Left ventricle myocardium inferior (tissue), 1 donor: ENCODE results near the gene SMIM20. TPM values are rescaled to one million over a fixed set of nuclear protein-coding genes. Genes with fewer than 3 reads are reported as not detected.

Experiments used
- DNase-seq: peaks from one replicate; pipeline ENCODE4 v3.0.0-alpha.2; 2020
- H3K27ac ChIP-seq: fragments of 200-600 bp; replicated peaks from 2 replicates; pipeline ENCODE4 v1.8.0; 2021
- H3K27me3 ChIP-seq: fragments of 200-600 bp; 2 replicates; pipeline ENCODE4 v1.8.0; 2021; ENCODE audit warnings: low read depth
- H3K36me3 ChIP-seq: fragments of 200-600 bp; 2 replicates; pipeline ENCODE4 v1.8.0; 2021
- H3K4me1 ChIP-seq: fragments of 200-600 bp; 2 replicates; pipeline ENCODE4 v1.8.0; 2021
- H3K4me3 ChIP-seq: fragments of 200-600 bp; 2 replicates; pipeline ENCODE4 v1.8.0; 2021; ENCODE audit warnings: mild to moderate bottlenecking, moderate library complexity
- H3K9me3 ChIP-seq: fragments of 200-600 bp; replicated peaks from 2 replicates; pipeline ENCODE4 v1.8.0; 2021
- CTCF ChIP-seq: fragments of 200-600 bp; IDR thresholded peaks from 2 replicates; pipeline ENCODE4 v1.8.0; 2021; ENCODE audit warnings: antibody characterized with exemption, mild to moderate bottlenecking, borderline replicate concordance
- intact Hi-C: fragments of 100-400 bp; cut with micrococcal nuclease; formaldehyde crosslinking; loops from one replicate; pipeline ENCODE4 v1.11.0; 2022
- total RNA-seq: library from RNA; stranded (reverse); fragmentation: NEBNext Ultra II Directional; extraction: Animal tissue kit (Norgen Biotek cat#: 25700); gene quantifications from one replicate; pipeline ENCODE4 v1.2.1, GENCODE V29; 2021
- donor health status: DM: no; HTN: yes; CAD: no; lungs with severe emphysema.

Gene SMIM20
- total RNA-seq, 1 donor from 2014 or later, result 45.4 TPM

DNA sequence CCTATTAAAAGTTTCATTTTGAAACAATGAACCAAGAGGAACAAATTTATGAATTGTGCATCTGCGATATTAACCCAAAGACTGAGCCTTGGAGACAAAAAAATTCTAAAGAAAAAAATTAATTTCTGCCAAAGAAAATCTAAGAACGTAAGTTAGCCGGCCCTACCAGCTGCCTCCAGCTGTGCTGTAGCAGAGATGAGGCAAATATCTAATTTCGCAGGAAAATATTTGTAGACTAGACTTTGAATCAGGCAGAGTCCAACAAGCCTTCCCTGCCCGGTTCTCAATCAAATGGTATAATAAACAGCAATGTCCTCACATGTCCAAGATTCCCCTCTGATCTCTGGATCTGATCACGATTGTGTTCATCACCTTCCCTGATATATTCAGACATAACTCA, 21.2 kb upstream of the SMIM20 start:
- H3K27me3 ChIP-seq, result no peaks in the 10 kb centered on the region
- TF ChIP-seq CTCF, result no peak
- intact Hi-C loops, result no loop called here
- H3K36me3 ChIP-seq, result no peaks in the 10 kb centered on the region
- H3K4me3 ChIP-seq, result no peak overlapping the region
- H3K4me1 ChIP-seq, result peaks cover 3% of the 10 kb centered on the region
- no peaks in the 10 kb centered on the region for H3K9me3 ChIP-seq
- DNase-seq, result peak; percentile 59
- peak overlapping the region; percentile 32 for H3K27ac ChIP-seq

DNA sequence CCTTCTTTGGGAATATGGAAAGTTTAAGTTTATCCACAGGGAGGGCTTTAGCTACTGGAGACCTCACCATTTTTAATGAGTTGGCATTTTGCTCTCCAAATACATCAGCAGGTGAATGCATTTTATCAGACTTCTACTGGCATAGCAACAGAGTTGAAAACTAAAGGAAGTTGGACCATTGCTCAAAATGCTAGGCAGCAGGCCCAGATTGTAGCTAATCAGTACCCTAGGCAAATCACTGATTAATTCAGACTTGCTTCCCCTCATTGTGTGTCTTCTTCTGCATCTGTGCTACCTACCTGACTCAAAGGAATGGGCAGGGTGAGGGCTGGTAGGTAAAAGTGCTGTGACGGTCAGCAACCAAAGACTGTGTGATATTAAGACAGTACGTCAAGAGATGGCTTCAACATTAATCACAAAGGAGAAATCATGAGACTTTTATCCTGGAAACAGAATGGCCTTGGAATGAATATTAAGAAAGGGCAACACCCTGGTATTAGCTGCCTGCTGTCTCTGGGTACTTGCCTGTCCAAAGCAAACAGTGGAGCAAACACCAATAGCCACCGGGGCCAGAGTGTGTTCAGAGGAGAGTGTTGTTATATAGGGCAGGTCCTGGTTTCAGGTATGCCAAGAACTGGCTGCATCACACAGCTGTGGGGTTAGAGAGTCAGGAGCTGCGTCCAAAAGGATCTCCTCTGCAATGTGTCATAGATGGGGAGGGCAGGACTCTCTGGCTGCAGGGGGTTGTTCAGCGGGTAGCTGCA, 17.1 kb upstream of the SMIM20 start:
- Histone ChIP-seq H3K9me3 (no peaks in the 10 kb centered on the region), H3K36me3 (no peaks in the 10 kb centered on the region), H3K4me1 (peaks cover 8% of the 10 kb centered on the region), H3K4me3 (no peak overlapping the region), H3K27me3 (no peaks in the 10 kb centered on the region), H3K27ac (no peak overlapping the region)
- intact Hi-C loops, result no loop called here
- no peak for DNase-seq
- TF ChIP-seq CTCF, result no peak

DNA sequence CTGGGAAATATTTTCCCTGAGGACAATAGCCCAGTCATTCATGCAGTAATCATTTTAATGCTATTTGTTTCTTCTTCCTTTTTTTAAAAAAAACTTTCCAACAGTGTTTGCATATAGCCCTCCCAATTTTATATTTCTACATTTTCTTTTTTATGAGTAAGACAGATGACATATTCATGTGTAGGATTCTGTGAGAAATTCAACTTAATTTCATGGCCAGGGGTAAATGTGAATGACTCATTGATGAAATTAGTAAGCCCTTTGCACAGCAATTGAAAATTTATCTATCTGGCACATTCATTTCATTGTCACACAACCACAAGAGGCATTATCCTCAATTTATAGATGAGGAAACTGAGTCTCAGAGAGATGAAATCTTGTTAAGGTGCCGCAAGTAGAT, 13.7 kb upstream of the SMIM20 start:
- Histone ChIP-seq H3K4me1 (peaks cover 8% of the 10 kb centered on the region), H3K4me3 (no peak overlapping the region), H3K27ac (no peak overlapping the region), H3K27me3 (no peaks in the 10 kb centered on the region), H3K9me3 (no peaks in the 10 kb centered on the region), H3K36me3 (no peaks in the 10 kb centered on the region)
- DNase-seq, result no peak
- TF ChIP-seq CTCF, result no peak
- intact Hi-C loops, result no loop called here

GRCh38 chr4:25901030-25901430, 13.0 kb upstream of the SMIM20 start:
- intact Hi-C loops, result no loop called here
- DNase-seq, result peak; percentile 26
- peak overlapping the region; percentile 32 for H3K4me3 ChIP-seq

DNA sequence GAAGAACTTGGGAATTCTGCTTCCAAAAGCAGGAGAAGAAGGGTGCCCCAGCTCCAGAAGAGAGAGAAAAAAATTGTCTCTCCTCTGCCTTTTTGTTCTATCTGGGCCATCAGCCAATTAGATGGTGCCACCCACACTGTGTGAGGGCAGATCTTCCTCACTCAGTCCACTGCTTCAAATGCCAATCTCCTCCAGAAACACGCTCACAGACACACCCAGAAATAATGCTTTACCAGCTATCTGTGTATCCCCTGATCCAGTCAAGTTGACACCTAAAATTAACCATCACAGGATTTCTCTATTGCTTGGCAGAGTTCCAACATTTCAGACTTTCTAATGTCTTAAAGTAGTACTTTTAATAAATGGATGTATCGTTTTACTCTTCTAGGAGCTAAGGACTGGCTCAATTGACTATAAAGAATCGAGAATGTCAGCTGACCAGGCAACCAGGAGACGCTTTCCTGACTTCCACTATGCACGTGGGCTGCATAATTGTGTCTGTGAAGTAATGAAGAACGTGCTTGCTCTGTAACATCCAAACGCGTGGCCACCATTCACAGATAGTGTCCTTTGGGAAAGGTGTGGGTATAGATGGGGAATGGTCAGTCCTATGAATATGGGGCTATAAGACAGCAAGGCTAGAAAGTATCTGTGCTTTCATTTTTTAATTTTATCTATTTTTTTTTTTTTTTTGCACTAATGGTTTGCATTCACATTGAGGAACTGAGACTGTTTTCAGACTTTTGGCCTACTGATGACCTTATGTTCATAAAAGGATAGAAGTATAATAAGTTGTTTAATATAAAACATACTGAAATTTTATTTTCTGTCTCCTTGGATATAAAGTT, 9.9 kb upstream of the SMIM20 start:
- Histone ChIP-seq H3K27ac (no peak overlapping the region), H3K4me1 (peaks cover 8% of the 10 kb centered on the region), H3K36me3 (no peaks in the 10 kb centered on the region), H3K27me3 (no peaks in the 10 kb centered on the region), H3K9me3 (no peaks in the 10 kb centered on the region), H3K4me3 (no peak overlapping the region)
- DNase-seq, result no peak
- intact Hi-C loops, result no loop called here
- TF ChIP-seq CTCF, result no peak

More at GRCh38 chr4:25901030-25901430, 13.0 kb upstream of the SMIM20 start:
- no peaks in the 10 kb centered on the region for H3K36me3 ChIP-seq
- H3K9me3 ChIP-seq, result no peaks in the 10 kb centered on the region
- H3K27ac ChIP-seq, result no peak overlapping the region
- H3K27me3 ChIP-seq, result no peaks in the 10 kb centered on the region
- no peak for TF ChIP-seq CTCF
- peaks cover 8% of the 10 kb centered on the region for H3K4me1 ChIP-seq
